Effector memory CD4-positive, alpha-beta T cell (primary cell): ENCODE results near the gene FRMPD4.

Source experiments
- DNase-seq, 3 donors: peaks; one replicate each; pipeline ENCODE4 v3.0.0-alpha.2; 2020
- H3K27ac ChIP-seq: 2 replicates; pipeline ENCODE4 v1.7.0; 2013; ENCODE audit warnings: mild to moderate bottlenecking, low read length, moderate library complexity; ENCODE audit not compliant: insufficient read depth, poor library complexity, severe bottlenecking
- H3K27me3 ChIP-seq: replicated peaks from 2 replicates; pipeline ENCODE4 v1.7.0; 2013; ENCODE audit warnings: mild to moderate bottlenecking, low read length; ENCODE audit not compliant: insufficient read depth, control insufficient read depth, poor library complexity, severe bottlenecking
- H3K36me3 ChIP-seq: 2 replicates; pipeline ENCODE4 v1.7.0; 2013; ENCODE audit warnings: mild to moderate bottlenecking, low read length, moderate library complexity; ENCODE audit not compliant: control insufficient read depth, insufficient read depth
- H3K4me1 ChIP-seq: 2 replicates; pipeline ENCODE4 v1.7.0; 2013; ENCODE audit warnings: low read length, mild to moderate bottlenecking; ENCODE audit not compliant: control insufficient read depth, insufficient read depth, poor library complexity, severe bottlenecking
- H3K4me3 ChIP-seq: 2 replicates; pipeline ENCODE4 v1.7.0; 2013; ENCODE audit warnings: low read length, low read depth, mild to moderate bottlenecking; ENCODE audit not compliant: insufficient read depth, poor library complexity, severe bottlenecking
- H3K9me3 ChIP-seq: 2 replicates; pipeline ENCODE4 v1.7.0; 2013; ENCODE audit warnings: mild to moderate bottlenecking, low read length, moderate library complexity; ENCODE audit not compliant: control insufficient read depth

The FRMPD4 gene

DNA sequence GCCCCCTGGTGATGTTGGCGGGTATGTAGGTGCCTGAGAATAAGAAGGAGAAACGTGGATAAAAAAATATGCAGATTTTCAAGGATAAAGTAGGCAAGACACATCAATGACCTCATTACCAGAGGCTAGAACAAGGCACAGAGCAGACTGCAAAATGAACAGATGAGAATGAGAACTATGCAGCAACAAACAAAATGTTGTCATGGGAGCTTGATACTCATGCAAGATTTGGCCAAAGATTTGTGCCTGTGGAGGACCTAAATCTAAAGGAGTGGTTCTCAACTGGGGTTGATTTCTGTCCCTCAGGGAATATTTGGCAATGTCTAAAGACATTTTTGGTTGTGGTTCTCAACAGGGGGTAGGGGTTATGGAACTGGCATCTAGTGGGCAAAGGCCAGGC is 177.3 kb downstream of the FRMPD4 start:
- H3K4me1 ChIP-seq, result no peaks in the 10 kb centered on the region
- DNase-seq, result no peak

DNA sequence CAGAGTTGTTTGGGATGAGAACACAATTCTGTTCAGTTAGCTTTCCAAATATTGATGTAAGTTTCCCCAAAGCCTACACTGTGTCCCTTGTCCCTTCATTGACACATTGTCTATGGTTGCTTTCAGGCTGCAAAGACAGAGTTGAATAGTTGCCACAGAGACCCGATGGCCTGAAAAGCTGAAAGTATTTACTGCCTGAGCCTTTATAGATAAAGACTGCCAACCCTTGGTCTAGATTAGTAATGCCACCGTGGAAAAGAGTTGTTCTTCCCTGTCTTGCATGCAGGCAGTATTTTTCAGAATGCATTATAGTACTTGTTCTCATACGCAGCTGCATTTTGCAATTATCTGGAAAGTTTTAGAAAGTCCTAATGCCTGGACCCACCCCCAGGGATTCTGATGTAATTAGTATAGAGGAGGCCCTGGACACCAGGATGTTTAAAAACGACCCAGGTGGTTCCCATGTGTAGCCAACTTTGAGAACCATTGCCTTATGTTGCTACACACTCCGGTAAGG is 180.8 kb downstream of the FRMPD4 start:
- H3K27me3 ChIP-seq, result no peaks in the 10 kb centered on the region
- no peaks in the 10 kb centered on the region for H3K36me3 ChIP-seq
- no peak overlapping the region for H3K4me3 ChIP-seq
- H3K9me3 ChIP-seq, result no peaks in the 10 kb centered on the region
- no peak for DNase-seq
- H3K27ac ChIP-seq, result no peak overlapping the region
- H3K4me1 ChIP-seq, result no peaks in the 10 kb centered on the region

More for the DNA sequence above, 177.3 kb downstream of the FRMPD4 start:
- Histone ChIP-seq H3K27me3 (no peaks in the 10 kb centered on the region), H3K36me3 (no peaks in the 10 kb centered on the region), H3K9me3 (no peaks in the 10 kb centered on the region), H3K27ac (no peak overlapping the region), H3K4me3 (no peak overlapping the region)

DNA sequence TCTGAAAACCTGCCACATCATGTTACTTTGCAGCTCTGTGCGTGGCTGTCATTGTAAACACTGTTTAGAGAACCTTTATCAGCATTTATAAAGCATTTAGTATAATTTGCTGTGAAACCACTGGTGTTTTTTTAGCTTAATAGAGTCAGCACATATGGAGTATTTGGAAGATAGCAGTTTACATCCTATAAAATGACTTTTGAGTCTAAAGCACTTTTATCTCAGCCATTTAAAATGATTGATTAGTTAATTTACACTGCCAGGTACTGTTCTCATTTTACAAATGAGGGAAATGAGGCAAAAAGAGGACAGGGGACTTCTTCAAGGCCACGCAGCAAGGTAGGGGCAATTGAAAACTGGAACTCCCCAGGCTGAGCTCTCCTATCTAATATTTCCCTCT is 181.7 kb downstream of the FRMPD4 start:
- Histone ChIP-seq H3K27me3 (no peaks in the 10 kb centered on the region), H3K36me3 (no peaks in the 10 kb centered on the region), H3K4me3 (no peak overlapping the region), H3K4me1 (no peaks in the 10 kb centered on the region), H3K27ac (no peak overlapping the region), H3K9me3 (no peaks in the 10 kb centered on the region)
- DNase-seq, result no peak

DNA sequence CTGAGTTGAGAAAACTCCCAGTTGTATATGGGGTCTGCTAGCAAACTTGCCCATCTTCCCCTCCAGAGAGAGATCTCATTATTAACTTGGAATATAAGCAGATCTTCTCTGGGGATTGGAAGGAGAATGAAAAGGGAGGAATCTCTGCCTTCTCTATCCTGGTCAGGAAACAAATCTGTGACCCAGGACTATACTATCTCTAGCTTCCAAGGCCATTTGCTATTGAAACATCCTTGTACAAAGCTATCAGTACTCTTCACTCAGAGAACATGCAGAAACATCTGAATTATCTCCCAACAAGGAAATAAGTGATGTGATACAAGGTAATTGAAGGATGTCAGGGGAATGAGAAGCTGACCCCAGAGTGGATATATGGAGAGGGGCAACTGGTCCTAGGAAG is 183.8 kb downstream of the FRMPD4 start:
- Histone ChIP-seq H3K36me3 (no peaks in the 10 kb centered on the region), H3K27ac (no peak overlapping the region), H3K4me3 (no peak overlapping the region), H3K9me3 (no peaks in the 10 kb centered on the region), H3K27me3 (no peaks in the 10 kb centered on the region), H3K4me1 (no peaks in the 10 kb centered on the region)
- no peak for DNase-seq

DNA sequence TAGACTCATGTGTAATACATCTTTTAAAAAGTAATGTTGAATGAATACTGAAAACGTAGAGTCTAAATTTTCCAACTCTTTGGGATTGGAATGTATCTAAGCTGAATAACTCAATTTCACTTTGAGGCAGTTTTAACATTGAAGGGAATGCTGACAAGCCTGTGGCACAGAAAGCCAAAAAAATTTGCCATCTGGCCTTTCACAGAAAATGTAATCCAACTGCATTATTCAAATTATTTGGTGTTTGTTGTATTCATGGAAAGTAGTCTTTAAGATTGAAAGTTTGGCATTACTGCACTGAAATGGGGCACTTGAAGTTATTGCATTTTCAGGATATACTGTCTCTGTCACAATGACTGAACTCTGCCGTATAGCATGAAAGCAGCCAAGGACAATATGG is 186.9 kb downstream of the FRMPD4 start:
- no peaks in the 10 kb centered on the region for H3K4me1 ChIP-seq
- H3K27me3 ChIP-seq, result no peaks in the 10 kb centered on the region
- no peak overlapping the region for H3K27ac ChIP-seq
- H3K9me3 ChIP-seq, result no peaks in the 10 kb centered on the region
- no peaks in the 10 kb centered on the region for H3K36me3 ChIP-seq
- no peak overlapping the region for H3K4me3 ChIP-seq
- DNase-seq, result no peak

DNA sequence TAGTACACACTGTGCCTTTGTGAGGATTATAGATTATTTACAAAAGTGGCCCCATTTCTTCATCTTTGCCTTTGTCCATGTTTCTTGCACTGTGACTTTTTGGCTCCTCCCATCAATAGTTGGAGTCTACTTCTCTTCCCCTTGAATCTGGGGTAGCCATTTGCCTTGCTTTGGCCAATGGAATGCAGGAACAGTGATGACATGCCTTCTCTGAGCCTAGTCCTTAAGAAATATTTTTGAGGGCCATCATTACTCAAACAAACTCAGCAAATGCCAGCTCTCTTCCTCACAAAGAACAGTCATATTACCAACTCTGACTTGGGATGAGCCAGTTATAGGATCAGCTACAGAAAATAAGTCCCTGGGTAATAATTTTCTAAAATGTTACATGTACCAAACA is 189.6 kb downstream of the FRMPD4 start:
- Histone ChIP-seq H3K27me3 (no peaks in the 10 kb centered on the region), H3K4me1 (no peaks in the 10 kb centered on the region), H3K36me3 (no peaks in the 10 kb centered on the region), H3K4me3 (no peak overlapping the region), H3K9me3 (no peaks in the 10 kb centered on the region), H3K27ac (no peak overlapping the region)
- no peak for DNase-seq

DNA sequence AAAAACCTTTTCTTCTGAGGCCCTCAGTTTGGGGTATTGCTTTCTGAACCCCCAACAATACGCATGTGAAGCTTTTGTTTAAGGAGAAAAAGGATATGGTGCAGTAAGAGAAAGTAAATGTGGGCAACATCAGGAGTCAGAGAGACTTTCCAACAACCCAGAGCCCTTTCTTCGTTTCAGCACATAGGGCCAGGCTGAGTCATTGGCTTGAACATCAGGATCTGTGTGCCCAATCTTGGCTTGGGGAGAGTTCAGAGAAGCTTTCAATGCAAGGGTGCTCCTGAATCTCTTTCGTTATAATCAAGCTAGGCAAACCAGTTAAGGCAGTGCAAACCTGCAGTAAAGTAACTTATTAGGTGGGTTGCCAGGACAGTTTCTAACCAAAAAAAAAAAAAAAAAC is 191.2 kb downstream of the FRMPD4 start:
- Histone ChIP-seq H3K27ac (no peak overlapping the region), H3K4me3 (no peak overlapping the region), H3K27me3 (no peaks in the 10 kb centered on the region), H3K4me1 (no peaks in the 10 kb centered on the region), H3K36me3 (no peaks in the 10 kb centered on the region), H3K9me3 (no peaks in the 10 kb centered on the region)
- no peak for DNase-seq

DNA sequence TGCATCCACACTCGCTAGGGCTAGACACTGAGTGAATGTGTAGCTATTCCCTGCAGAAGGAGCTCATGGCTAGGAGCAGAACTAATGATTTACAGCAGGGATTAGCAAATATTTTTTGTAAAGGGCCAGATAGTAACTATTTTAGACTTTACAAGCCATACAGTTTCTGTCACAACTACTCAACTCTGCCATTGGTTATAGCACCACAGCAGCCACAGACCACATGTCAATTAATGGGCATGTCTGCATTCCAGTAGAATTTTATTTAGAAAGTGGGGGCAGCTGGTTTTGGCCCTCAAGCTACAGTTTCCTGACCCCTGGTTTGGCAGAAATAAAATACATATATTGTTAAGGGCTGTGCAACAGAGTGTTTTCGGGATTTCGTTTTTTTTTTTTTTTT is 192.6 kb downstream of the FRMPD4 start:
- Histone ChIP-seq H3K4me1 (no peaks in the 10 kb centered on the region), H3K9me3 (no peaks in the 10 kb centered on the region), H3K27ac (no peak overlapping the region), H3K4me3 (no peak overlapping the region), H3K36me3 (no peaks in the 10 kb centered on the region), H3K27me3 (no peaks in the 10 kb centered on the region)
- no peak for DNase-seq

DNA sequence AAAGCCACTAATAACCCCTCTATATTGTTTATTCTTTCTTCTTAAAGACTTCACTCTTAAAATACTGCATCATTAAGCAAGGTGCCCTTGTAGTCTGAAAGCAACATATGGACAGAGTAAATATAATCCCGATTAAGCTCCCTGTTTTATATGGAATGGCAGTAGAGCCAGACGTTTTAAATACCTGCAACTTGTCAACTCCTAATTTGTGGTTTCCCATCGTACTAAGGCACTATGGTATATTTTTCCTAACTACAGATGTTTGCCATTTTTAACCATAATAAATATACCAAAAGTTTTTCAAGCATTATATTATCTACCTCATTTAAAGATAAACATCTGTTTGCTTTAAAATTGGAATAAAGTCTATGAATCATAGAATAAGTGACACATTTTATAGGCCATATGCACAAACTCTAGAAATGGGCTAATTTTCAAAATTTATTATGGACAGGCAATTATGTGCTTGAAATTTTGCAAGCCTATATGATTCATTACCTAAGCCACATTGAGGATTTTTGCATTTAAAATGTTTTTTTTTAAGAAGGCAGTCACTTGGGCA is 194.6 kb downstream of the FRMPD4 start:
- Histone ChIP-seq H3K36me3 (no peaks in the 10 kb centered on the region), H3K27ac (no peak overlapping the region), H3K4me3 (no peak overlapping the region), H3K9me3 (no peaks in the 10 kb centered on the region), H3K4me1 (no peaks in the 10 kb centered on the region), H3K27me3 (no peaks in the 10 kb centered on the region)
- no peak for DNase-seq

DNA sequence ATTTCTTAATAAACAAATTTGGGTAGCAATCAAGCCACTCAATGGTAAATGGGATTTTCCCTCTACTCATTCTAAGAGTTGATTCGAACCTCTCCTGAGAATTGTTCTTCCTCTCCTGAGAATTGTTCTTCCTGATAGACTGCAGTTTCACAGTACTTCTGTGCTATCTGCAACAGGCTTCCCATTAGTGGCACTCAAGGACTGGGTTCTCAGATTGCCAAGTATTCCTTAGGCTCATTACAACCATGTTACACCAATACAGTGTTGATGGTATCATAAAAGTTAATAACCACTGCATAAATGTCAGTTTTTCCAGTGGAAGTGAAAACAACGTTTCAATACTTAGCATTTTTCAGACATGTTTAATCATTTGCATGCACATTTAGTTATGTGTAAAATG is 201.6 kb downstream of the FRMPD4 start:
- Histone ChIP-seq H3K4me3 (no peak overlapping the region), H3K9me3 (no peaks in the 10 kb centered on the region), H3K4me1 (no peaks in the 10 kb centered on the region), H3K27ac (no peak overlapping the region), H3K27me3 (no peaks in the 10 kb centered on the region), H3K36me3 (no peaks in the 10 kb centered on the region)
- DNase-seq, result no peak
